HG03025 (cell line): ENCODE measurements around the gene MIR17HG.
"Not testable (repeated sequence)": the region's sequence is repeated elsewhere in the genome, so short reads cannot be mapped to it uniquely, and the experiment has no call there.

Experiments
- ATAC-seq: cut with Tn5 transposase; IDR thresholded peaks from one replicate; pipeline ENCODE4 v1.9.1; 2021; ENCODE audit warnings: mild to moderate bottlenecking, moderate library complexity; ENCODE audit not compliant: unreplicated experiment, low FRiP score

The MIR17HG gene

DNA sequence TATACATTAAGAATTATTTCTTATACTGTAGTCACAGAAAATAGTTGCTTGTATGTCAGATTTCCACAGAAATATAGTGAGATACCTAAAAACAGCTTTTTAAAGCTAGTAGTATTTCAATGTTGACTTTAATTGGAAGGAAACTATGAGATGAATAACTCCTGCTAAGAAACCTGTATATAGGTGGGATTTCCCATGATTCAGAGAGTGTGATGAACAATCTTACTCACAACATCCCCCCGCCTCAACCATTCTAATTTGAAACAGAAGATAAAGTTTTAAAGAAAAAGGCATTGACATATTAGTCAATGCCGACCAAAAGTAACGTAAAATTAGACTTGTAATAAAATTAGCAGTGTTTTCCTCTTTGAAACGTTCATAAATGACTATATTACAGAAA lies 1.4 kb upstream of the MIR17HG start:
- ATAC-seq, result no peak

GRCh38 chr13:91346850-91347201 lies 661 bp upstream of the MIR17HG start:
- peak; percentile 14 for ATAC-seq

DNA sequence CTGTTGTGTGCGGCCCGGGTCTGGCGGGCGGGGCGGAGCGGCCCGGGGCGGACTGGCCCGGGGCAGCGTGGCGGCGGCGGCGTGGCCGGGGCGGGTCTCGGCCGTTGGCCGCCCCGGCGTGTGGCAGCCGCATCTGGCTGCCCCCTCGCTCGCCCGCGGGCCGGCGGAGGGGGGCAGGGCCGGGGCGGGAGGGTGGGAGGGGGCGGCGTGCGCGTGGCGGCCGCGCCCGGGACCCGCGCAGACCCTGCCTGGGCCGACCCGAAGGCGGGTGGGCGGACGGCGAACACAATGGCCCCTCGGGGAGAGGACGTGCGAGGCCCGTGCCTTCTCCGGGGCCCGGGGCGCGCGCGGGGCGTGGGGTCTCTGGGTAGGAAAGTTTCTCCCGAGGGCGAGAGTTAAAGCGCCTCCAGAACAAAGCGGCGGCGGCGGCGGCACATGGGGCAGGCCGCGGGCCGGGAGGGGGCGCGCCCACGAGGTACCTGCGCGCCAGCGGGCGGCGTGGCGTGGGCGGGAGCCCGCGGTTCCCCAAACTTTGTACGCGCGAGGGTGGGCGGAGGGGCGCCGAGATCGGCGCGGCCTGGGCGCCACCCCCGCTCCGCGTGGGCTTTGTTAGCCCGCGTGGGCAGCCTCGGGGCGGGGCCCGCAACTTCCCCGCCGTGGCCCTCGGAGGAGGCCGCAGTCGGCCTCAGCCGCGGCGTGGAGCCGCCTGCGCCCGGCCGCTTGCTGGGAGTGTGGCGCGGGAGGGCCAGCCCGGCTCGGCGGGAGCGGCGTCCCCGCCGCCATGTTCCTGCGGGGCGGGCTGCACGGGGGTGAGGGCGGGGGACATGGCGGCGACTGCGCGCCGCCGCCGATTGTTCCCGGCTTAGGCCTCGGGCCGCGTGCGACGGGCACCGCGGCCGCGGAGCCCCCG lies 764 bp downstream of the MIR17HG start:
- peak; percentile 33 for ATAC-seq

- ATAC-seq, result peak; percentile 59
Observed at GRCh38 chr13:91348906-91349435, 1.5 kb downstream of the MIR17HG start.

GRCh38 chr13:91349992-91350911 lies 2.8 kb downstream of the MIR17HG start:
- no peak for ATAC-seq

DNA sequence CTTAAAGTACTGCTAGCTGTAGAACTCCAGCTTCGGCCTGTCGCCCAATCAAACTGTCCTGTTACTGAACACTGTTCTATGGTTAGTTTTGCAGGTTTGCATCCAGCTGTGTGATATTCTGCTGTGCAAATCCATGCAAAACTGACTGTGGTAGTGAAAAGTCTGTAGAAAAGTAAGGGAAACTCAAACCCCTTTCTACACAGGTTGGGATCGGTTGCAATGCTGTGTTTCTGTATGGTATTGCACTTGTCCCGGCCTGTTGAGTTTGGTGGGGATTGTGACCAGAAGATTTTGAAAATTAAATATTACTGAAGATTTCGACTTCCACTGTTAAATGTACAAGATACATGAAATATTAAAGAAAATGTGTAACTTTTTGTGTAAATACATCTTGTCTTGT lies 3.6 kb downstream of the MIR17HG start:
- no peak for ATAC-seq

DNA sequence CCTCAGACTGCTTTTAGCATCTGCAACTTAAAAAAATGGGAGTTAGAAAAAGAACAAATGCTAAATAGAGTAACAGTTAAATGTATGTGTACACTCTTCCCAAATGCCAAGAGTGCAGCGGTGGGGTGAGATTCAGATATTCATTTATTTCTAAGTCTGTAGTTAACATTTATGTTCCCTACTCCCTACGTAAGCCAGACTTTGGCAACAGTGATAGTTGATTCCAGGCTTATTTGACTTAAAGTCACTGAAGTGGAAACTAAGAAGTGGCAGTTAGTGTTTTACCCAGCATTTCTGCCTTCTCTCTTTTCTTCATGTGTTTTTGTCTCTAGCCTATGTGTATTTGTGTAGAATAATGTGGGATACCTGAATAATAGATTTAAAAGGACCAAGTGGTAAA lies 4.5 kb downstream of the MIR17HG start:
- ATAC-seq, result no peak

DNA sequence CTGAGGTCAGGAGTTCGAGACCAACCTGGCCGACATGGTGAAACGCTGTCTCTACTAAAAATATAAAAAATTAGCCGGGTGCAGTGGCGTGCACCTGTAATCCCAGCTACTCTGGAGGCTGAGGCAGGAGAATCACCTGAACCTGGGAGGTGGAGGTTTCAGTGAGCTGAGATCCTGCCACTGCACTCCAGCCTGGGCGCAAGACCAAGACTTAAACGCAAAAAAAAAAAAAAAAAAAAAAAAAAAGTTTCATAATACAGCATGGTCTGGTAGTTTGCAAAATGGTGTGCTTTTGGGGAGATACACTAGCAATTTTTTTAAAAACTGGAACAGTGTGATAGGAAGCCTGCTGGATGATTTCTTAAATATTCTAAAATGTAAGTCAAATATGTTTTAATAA lies 5.4 kb downstream of the MIR17HG start:
- not testable (repeated sequence) for ATAC-seq

DNA sequence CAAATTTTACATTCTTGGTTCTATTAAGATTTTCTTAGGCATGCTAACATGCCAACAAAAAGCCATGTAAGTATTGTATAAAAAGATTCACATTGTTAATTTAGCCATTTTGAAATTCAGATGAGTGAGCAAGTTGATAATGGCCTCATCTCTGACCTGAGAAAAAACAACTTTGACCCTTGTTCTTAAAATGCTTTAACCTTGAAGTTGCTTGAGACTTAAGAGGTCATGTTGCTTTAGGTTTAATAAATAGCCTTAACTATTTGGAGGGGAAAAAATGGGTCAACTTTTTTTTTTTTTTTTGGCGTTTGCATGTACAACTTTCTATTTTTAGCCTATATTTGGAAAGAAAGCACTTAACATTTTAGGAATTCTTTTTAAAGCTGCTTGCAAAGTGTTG lies 6.0 kb downstream of the MIR17HG start:
- ATAC-seq, result no peak

- ATAC-seq, result no peak
Observed at GRCh38 chr13:91355099-91355825, 7.8 kb downstream of the MIR17HG start.

DNA sequence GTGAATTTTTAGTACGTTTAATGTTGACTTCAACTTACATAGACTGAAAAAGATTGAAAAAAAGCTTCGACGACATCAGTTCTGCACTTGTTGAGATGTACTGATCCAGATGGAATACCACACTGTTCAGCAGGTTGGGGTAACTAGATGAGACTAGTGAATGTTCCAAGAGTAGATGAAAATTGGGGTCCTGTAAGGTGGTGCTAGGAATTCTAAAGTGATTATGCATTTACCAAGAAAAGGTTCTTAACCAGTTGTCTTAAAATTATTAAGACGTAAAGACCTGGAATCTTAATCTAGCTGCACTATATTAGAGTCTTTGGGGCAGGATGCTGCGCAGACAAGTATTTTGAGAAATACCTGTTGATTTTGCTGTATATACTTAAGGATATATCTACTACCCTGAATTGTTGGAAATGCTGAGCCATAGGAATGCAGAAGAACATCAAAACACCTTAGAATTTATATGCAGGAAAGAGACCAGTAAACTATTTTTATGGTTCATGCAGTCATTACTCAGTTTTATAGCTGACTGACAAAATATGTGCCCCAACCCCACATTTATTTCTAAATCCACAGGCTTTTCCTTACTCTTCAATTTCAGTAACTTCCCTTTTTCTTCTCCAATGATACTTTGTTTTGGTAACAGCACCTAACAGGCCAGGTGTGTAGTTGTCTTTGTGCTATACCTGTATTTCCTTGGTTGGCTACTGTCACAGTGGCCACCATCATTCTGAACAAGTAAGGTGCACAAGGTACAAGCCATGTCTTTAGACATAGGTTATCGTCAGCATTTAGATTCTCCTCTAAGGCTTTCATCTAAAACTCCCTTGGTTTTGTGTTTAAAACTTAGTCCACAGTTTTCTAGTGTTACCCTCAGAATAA lies 8.6 kb downstream of the MIR17HG start:
- ATAC-seq, result no peak

GRCh38 chr13:91356919-91357612 lies 9.6 kb downstream of the MIR17HG start:
- no peak for ATAC-seq

DNA sequence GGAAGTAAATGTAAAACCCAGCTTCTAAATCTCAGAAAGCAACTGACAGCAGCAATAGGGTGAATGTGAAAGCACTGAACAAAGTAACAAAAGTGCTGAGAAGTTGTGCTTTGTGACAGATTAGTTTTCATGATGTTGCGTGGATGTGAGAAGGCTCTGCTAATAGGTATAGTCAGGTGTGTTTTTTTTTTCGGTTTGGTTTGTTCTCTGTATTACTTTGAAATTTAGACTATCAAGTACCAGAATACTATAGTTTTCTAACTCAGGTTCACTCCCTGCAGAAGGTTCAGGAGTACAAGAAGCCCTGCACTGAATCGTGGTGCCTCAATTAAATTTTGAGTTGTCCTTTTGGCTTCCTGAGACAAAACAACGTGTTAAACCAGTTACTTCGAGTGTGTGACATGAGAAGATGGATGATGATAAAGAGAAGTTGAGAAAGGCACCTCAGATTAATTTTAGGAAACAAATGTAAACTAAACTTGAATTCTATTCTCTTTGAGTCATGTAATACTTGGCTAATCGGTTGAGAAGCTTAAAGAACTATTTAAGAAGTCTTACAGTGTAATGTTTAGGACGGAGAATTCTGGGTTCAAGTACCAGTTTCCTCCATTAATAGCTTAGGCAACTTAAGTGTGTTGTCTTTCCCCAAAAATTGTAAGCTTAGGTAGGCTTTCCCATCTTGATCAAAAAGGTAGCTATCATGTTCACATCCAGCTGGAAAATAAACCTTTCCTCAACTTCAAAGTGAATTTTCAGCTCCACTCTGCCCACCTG lies 10.3 kb downstream of the MIR17HG start:
- ATAC-seq, result no peak

- no peak for ATAC-seq
Observed at GRCh38 chr13:91358387-91358782, 10.9 kb downstream of the MIR17HG start.

- no peak for ATAC-seq
Observed at GRCh38 chr13:91359111-91359510, 11.6 kb downstream of the MIR17HG start.

GRCh38 chr13:91359631-91360030 lies 12.1 kb downstream of the MIR17HG start:
- no peak for ATAC-seq

DNA sequence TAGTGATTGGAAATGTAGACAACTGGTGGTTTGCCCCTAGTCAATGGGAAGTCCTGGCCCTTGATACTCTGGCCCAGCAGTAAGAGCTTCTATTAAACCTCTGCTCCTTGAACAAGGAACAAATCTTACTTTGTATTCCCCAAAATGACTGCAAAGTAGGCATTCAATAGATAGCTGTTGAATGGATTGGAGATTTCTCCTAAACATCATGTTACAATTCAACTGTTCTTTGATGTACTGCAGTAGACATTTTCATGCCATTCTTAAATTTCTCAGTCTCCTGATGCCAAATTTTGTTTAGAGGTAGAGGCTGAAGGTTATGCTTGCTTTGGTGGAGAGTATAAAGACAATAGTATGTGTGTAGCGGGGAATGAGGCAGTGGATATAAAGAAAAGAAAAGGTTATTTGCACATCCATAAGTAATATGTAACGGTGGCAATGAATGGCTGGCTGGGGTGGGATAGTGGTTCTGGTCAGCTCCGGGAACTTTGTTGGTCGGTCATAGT lies 12.8 kb downstream of the MIR17HG start:
- ATAC-seq, result no peak

GRCh38 chr13:91361755-91362271 lies 14.3 kb downstream of the MIR17HG start:
- no peak for ATAC-seq
